HG03432 (cell line): ENCODE measurements around the gene TPSG1.
"Not testable (repeated sequence)": the region's sequence is repeated elsewhere in the genome, so short reads cannot be mapped to it uniquely, and the experiment has no call there.

Experiments used
- ATAC-seq: cut with Tn5 transposase; IDR thresholded peaks from one replicate; pipeline ENCODE4 v1.9.1; 2021; ENCODE audit warnings: mild to moderate bottlenecking, moderate library complexity; ENCODE audit not compliant: unreplicated experiment

TPSG1 gene

DNA sequence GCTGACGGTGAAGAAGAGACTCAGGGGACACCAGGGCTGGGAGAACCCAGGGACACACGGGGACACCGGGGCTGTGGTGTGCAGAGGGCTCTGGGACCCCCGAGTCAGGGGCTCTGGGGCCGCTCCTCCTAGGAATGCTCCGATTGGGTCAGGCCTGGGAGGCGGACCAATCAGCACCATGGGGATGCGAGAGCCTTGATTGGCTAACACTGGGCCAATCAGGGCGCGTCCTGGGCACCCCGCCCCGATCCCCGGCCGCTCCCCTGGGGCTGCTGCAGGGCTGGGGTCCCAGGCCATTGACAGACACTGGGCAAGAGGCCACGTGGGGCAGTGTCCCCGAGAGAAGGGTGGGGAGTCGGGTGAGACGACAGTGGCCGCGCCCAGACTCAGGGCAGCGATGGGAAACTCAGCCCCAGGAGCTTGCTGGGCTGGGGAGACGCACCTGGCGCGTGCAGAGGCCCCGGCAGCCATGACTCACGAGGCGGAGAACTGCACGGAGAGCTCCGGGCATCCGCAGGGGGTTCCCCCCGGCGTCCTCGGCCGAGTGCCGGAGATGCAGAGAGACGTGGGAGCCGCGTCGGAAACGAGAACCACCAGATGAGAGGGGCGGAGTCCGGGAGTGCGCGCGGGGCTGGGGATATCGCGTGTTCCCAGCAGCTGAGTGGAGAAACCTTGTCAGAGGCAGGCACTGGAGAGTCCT is 7.1 kb upstream of the TPSG1 start:
- ATAC-seq: not testable (repeated sequence)

DNA sequence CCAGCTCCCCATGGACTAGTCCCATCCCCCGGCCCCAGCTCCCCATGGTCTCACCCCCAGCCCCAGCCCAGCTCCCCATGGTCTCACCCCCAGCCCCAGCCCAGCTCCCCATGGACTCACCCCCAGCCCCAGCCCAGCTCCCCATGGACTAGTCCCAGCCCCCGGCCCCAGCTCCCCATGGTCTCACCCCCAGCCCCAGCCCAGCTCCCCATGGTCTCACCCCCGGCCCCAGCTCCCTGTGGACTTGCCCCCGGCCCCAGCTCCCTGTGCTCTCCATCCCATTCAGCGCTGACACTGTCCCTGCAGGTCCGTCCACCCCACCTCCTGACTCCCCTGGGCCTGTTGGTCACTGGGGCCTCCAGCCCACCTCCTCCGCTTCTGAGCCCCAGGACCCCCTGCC is 6.2 kb upstream of the TPSG1 start:
- ATAC-seq: not testable (repeated sequence)

DNA sequence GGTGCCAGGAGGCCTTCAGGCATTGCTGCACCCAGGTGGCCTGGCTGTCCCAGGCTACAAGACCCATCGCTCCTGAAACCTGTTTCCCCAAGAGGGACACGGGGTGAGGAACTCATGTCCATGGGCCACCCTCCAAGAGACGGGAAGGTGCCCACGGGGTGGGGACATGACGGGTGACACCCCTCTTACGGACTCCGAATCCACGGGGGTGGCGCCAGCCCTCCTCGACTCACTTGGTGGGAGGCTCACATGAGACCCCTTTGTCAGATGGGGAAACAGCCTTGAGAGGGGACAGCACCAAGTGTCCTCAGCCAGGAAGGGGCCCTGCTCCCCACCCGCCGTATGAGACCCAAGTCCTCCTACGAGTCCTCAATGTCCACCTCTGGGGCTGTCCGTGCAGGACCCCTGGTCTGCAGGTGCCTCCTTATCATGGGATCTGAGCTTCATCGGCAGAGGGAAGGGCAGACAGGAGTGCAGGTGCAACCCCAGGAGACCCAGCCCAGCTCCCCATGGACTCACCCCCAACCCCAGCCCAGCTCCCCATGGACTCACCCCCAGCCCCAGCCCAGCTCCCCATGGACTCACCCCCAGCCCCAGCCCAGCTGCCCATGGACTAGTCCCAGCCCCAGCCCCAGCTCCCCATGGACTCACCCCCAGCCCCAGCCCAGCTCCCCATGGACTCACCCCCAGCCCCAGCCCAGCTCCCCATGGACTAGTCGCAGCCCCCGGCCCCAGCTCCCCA is 5.6 kb upstream of the TPSG1 start:
- ATAC-seq: not testable (repeated sequence)

DNA sequence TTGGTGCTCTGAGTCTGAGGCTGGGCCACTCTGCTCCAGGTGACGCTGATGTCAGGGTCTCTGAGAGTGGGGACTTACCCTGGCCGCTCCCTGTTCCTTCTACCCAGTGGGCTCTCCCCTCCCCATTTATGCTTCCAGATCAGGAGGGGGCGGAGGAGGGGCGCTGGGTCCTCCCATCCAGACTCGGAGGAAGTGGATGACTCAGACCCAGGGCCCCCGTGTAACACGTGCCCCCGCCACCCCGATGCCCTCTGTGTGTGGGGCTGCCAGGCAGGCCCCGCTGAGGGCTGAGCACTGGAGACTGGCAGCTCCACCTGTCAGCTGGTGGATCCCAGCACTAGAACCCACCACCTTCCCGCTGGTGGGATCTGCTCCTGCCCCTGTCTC is 5.0 kb upstream of the TPSG1 start, which contains the start of gene TPSB2:
TSS of gene TPSB2 (minus strand) at position 101 of the 387 bp plus-strand sequence. CDS start 233 bp downstream, outside the sequence.
- not testable (repeated sequence) for ATAC-seq

DNA sequence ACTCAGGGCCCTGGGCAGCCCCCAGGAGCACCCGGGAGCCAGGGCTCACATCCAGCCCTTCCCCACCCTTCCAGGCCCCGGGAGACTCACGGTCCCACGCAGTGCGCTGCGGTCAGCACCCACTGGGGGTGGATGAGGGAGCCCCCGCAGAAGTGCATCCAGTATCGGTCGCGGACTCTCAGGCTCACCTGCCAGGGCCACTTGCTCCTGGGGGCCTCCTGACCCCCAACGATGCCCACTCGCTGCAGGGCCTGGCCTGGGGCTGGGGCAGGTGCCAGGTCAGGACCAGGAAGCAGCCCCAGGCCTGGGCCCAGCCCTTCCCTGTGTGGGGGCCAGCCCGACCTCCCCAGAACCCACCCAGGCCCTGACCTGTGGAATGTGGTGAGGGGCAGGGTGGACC is 4.4 kb upstream of the TPSG1 start:
- ATAC-seq: not testable (repeated sequence)

DNA sequence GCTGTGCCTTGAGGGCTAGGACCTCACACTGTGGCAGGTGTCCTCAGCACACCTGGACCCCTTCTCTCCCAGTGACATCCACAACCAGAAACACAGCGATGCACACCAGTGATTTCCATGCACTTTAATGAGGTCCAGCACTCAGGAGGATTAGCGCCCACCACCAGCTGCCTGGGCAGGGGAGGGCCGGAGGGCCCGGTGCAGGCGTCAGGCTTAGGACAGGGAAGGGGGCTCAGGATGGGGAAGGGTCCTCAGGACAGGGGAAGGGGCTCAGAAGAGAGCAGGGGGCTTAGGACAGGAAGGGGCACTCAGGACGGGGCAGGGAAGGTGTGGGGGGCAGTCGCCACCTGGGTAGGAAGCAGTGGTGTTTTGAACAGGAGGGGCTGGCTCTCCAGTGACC is 3.2 kb upstream of the TPSG1 start:
- ATAC-seq: not testable (repeated sequence)

DNA sequence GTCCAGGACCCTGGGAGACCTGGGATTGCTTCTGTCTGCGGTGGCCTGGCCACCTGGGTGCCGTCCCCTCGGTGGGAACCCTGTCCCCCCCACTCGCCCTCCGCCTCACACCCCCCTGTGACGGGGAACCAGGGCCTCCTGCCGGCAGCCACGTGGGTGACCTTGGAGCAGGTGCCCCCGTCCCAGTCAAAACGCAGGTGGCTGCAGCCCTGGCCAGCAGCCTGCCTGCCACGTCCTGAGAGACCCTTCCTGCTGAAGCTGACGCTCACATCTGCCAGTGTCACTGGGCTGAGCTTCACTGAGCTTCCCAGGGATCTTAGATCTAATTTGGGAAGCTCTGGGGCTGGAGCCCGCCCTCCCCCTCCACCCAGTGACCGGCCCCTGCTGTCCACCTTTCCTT is 1.6 kb upstream of the TPSG1 start:
- not testable (repeated sequence) for ATAC-seq

DNA sequence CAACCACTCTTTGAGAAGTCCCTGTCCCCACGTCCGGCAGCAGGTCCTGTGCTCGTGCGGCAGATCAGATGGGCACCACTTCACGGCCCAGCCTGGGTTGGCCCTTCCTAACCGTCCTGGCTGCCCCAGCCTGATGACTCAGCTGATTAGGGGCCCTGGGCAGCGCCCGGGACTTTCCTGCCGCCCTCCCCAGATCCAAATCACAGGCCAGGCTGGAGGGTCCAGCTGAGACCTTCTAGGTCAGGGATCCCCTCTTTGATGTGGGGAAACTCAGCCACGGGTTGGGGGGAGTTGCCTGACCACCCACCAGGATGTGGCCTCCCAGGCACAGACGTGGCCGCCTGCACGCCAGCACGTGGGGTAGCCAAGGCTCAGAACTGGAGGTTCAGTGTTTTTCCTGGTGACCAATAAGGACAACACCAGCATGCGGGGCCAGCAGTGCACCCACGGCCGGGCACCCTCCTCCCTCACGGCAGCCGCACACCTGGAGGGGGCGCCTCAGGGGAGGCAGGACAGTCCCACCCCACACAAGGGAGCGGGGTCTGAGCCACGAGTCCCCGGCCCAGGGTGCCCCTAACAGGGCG is 752 bp upstream of the TPSG1 start:
- ATAC-seq: not testable (repeated sequence)

DNA sequence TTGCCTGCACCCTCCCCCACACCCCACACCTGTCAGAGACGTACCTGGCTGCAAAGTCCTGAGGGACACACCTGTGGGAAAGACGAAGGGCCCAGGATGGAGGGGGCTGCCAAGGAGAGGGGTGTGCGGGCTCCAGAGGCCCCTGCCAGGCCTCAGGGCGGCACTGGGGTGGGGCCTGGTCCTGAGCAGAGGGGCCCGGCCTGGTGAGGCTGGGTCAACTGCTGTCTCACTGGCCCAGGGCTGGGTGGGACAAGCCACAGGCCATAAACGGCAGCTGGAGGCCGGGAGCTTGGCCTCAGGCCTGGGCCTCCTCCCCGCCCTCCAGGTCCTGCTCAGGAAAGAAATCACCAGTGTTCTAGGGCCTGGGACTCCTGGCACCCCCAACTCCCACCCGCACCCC is 510 bp downstream of the TPSG1 start:
- no peak for ATAC-seq

DNA sequence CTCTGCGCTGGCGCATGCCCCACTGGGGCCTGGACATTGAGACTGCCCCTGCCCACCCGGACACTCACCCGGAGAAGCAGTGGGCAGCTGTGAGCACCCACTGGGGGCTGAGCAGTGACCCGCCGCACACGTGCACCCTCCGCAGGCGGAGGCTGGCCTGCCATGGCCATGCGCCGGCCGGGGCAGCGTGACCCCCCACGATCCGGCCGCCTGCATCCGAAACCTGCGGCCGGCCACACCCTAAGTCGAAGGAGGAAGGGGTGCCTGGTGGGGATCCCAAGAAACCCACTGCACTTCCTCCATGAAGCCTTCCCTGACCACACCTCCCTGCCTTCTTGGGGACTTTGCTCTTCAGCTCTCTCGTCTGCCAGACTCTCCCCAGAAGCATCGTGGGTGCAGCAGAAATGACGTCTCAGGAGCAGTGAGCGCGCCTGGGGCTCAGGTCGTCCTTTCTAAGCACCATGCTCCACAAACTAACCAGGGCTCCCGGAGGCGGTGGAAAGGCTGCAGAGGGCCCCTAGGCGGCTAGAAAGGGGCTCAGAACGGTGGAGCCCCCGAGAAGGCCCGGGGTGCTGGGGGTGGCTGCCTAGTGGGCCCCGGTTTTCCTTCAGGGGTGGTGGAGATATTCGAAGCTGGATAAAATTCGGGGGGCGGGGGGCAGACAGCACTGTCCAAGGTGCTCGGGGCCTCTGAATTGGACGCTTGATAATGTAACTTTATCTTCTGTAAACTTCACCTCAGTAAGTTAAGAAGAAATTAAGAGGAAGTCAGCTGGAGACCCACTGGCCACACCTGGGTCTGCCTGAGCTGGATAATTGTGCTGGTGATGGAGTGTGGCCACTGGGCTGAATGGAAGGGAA is 1.5 kb downstream of the TPSG1 start:
- no peak for ATAC-seq

DNA sequence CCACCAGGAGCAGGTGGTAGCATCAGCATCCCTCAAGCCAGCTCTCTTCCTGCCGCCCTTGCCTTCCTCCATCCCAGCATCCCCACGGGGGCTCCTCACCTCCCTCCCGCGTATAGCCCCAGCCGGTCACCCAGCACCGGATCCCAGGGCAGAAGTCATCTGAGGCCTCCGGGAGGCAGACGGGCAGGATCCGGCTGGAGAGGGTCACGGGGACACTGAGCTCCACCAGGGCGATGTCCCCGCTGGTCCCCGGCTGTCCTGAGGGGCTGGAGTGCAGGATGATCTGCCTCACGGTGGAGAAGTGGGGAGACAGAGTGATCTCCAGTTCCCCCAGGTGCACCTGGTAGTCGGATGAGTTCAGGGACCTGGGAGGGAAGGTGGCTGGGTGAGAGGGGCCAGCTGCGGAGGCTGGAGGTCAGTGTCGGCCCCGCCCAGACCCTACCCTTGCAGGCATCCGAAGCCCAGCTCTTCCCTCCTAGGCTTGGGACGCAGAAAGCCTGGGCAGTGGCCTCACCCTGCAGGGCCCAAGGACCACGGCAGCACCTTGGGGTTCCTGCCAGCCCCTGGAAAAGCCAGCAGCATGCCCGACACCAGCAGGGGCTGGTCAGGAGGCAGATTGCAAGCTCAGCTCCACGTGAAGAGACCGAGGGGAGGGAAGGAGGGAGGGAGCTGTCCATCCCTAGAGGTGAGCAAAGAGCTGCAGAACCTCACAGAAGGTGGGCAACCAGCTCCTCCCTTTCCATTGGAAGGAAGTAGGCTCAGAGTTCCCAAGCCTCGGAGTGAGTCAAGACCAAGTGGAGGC is 2.3 kb downstream of the TPSG1 start:
- ATAC-seq: no peak

DNA sequence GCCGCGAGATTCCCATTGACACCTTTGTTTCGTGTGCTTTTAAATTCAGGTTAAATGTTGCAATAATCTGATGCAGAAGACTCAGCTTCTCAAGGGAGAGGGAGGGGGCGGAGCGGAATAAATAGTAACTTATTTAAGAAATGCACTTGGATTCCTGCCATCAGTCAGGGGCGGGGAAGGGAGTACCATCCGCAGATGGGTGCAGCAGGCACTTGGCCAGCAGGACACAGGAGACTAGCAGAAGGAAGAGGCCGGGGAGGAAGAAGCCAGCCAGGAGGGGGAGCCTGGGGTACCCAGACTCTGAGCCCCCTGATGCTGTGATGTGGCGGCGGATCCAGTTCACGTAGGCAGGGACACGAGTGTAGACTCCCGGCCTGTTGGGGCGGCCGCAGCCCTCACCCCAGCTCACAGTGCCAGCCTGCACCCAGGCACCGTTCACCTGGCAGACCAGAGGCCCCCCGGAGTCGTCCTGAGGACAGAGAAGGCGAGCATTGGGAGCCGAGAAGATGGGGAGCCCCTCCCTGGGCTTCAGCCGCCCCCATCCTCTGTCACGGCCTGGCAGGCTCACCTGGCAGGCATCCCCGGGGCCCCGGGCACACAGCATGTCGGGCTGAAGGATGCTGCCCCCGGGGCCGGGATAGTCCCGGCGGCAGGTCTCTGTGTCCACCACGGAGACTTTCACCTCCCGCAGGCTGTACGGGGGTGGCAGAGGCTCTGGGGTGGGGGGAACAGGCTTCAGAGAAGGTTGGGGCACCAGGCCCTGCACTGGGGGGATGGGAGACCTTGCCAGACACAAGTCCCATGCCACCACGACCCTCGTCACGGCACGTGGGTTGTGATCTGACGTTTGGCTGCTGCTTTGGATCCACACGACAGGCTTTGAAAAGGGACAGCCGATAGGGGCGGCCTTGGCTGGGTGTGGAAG is 3.2 kb downstream of the TPSG1 start:
- no peak for ATAC-seq

DNA sequence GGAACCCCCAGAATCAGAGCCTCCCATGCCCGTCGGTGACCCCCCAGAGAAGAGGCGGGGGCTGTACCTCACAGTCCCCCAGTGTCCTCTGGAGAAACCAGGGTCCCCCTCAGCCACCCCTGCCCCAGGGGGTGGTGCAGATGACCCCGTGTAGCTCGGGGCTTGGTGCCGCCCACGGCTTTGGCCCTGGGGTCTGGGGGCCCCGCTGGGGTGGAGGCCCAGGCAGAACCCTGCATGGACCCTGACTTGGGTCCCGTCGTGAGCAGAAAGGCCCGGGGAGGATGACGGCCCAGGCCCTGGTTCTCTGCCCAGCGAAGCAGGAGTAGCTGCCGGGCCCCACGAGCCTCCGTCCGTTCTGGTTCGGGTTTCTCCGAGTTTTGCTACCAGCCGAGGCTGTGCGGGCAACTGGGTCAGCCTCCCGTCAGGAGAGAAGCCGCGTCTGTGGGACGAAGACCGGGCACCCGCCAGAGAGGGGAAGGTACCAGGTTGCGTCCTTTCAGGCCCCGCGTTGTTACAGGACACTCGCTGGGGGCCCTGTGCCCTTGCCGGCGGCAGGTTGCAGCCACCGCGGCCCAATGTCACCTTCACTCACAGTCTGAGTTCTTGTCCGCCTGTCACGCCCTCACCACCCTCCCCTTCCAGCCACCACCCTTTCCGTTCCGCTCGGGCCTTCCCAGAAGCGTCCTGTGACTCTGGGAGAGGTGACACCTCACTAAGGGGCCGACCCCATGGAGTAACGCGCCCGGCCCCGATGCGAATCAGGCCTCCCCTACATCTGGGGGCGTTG is 4.0 kb downstream of the TPSG1 start:
- no peak for ATAC-seq

DNA sequence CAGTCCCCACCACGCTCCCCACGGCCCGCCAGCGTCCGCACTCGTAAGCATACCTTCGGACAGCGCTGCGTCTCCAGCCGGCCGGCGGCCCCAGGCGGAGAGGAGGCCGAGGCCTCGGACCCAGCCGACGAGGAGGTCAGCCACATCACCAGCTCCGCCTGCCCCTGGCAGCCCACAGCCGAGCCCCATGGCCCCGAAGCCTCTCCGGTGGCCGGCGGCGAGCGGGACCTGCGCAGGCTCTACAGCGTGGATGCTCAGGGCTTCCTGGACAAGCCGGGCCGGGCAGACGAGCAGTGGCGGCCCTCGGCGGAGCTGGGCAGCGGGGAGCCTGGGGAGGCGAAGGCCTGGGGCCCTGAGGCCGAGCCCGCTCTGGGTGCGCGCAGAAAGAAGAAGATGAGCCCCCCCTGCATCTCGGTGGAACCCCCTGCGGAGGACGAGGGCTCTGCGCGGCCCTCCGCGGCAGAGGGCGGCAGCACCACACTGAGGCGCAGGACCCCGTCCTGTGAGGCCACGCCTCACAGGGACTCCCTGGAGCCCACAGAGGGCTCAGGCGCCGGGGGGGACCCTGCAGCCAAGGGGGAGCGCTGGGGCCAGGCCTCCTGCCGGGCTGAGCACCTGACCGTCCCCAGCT is 4.9 kb downstream of the TPSG1 start:
- no peak for ATAC-seq

DNA sequence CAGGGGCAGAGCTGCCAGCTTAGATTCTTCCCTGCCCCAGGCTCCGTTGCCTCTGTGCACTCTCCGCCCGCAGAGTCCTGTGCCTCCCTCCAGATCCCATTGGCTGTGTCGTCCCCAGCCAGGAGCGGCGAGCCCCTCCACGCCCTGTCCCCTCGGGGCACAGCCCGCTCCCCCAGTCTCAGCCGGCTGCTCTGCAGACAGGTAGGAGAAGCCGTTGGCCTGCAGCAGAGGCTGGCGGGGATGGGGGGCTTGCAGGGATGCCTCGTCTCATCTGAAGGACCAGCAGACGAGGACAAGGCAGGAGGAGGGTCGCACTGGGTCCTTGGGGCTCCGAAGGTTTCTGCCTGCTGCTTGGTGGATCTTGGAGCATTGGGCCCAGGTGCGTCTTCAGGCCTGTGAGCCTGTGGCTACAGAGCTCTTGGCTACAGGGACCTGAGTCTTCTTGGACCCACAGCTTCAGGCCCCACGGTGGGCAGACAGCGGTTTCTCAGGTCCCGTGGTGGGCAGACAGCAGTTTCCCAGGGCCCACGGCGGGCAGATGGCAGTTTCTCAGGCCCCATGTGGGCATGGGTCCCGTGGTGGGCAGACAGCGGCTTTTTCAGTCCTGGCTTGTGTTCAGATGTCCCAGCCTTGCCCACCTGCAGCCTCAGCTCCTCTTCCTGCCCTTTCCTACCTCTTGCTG is 6.0 kb downstream of the TPSG1 start:
- ATAC-seq: no peak

DNA sequence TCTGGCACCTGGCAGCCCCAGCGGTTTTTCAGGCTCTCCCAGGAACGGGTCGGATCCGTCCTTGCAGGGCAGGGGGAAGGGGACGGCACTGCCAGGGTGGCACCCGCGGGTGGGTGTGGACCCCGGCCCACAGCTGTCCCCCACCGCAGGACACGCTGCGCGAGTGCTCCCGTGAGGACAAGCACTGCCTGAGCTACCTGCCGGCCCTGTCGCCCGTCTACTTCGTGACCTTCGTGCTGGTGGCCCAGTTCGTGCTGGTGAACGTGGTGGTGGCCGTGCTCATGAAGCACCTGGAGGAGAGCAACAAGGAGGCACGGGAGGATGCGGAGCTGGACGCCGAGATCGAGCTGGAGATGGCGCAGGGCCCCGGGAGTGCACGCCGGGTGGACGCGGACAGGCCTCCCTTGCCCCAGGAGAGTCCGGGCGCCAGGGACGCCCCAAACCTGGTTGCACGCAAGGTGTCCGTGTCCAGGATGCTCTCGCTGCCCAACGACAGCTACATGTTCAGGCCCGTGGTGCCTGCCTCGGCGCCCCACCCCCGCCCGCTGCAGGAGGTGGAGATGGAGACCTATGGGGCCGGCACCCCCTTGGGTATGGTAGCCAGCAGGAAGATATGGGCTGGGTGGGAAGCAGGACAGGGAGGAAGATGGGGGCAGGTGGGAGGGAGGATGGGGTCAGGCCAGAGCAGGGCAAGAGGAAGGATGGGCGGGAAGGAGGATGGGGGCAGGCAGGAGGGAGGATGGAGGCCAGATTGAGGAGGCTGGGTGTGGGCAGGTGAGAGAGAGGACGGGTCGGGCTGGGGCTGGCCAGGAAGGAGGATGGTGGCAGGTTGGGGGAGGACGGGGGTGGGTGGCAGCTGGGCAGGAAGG is 6.8 kb downstream of the TPSG1 start:
- ATAC-seq: no peak
